Neutrophil (primary cell): ENCODE results near the gene SPATA32.
"Not testable (repeated sequence)": the region's sequence is repeated elsewhere in the genome, so short reads cannot be mapped to it uniquely, and the experiment has no call there.

Experiments
- H3K27ac ChIP-seq: fragments of 200-600 bp; sonication (generic); 2 replicates; pipeline ENCODE4 v1.5.1; 2016; ENCODE audit warnings: mild to moderate bottlenecking, moderate library complexity
- H3K27me3 ChIP-seq: fragments of 200-600 bp; sonication (generic); 2 replicates; pipeline ENCODE4 v1.6.0; 2016; ENCODE audit warnings: mild to moderate bottlenecking
- H3K36me3 ChIP-seq: fragments of 200-600 bp; sonication (generic); 2 replicates; pipeline ENCODE4 v1.5.1; 2017
- H3K4me1 ChIP-seq, 2 experiments: fragments of 200-600 bp in 1 of 2; sonication (generic) in 1 of 2; 1 replicate in 1 of 2; 2 replicates in 1 of 2; pipeline versions ENCODE4 v1.5.1 to v1.6.1; 2013 to 2016; ENCODE audit warnings: low read depth in 1 of 2, low read length in 1 of 2, mild to moderate bottlenecking in 1 of 2, moderate library complexity in 1 of 2; ENCODE audit not compliant: control insufficient read depth in 1 of 2, insufficient read depth in 1 of 2
- H3K4me3 ChIP-seq, 2 experiments: fragments of 200-600 bp in 1 of 2; sonication (generic) in 1 of 2; 1 replicate in 1 of 2; 2 replicates in 1 of 2; pipeline ENCODE4 v1.5.1; 2013 to 2016; ENCODE audit warnings: low read depth in 1 of 2, low read length in 1 of 2, mild to moderate bottlenecking in 1 of 2, moderate library complexity in 1 of 2
- H3K9me3 ChIP-seq: fragments of 200-600 bp; sonication (generic); 2 replicates; pipeline ENCODE4 v1.5.1; 2016
- CTCF ChIP-seq: fragments of 200-600 bp; sonication (generic); IDR thresholded peaks from 2 replicates; pipeline ENCODE4 v1.5.1; 2016; ENCODE audit warnings: antibody characterized with exemption

SPATA32 gene

DNA sequence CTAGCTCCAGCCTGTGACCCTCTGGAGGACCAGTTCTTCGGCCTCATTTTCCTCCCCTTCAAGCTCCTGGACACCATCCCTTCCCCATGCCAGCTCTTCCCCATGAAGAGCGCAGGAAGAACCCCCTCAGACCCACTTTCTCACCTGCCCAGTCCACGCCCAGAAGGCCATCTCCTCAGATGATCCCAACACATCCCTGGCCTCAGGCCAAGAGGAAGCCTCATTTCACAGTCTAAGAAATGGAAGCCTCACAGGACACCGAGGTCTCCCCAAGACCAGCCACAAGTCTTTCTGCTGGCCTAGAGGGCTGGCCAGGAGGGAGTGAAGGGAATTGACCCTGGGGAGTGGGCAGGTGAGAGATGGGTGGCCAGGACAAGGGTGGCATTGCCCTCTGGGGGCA, 8.0 kb downstream of the SPATA32 start:
- H3K27ac ChIP-seq: no peak overlapping the region
- peaks cover under 1 to 28% of the 10 kb centered on the region in 2 experiments for H3K4me1 ChIP-seq
- H3K4me3 ChIP-seq: no peak overlapping the region
- no peaks in the 10 kb centered on the region for H3K9me3 ChIP-seq
- TF ChIP-seq CTCF: no peak
- H3K36me3 ChIP-seq: peaks cover 38% of the 10 kb centered on the region
- no peaks in the 10 kb centered on the region for H3K27me3 ChIP-seq

DNA sequence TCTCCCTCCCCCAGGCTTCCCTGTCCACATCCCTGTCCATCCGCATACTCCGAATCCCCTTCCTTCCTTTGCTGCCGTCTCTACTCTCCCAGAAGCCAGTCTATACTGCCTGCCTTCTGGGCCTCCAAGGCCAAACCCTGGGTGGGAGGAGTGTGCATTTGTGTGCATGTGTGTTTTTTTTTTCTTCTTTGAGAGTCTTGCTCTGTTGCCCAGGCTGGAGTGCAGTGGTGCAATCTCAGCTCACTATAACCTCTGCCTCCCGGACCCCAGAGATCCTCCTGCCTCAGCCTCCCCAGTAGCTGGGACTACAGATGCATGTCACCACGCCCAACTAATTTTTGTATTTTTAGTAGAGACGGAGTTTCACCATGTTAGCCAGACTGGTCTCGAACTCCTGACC, 8.7 kb downstream of the SPATA32 start:
- not testable (repeated sequence) for H3K27me3 ChIP-seq, H3K9me3 ChIP-seq, H3K27ac ChIP-seq, H3K4me3 ChIP-seq
- H3K36me3 ChIP-seq: peaks cover 45% of the 10 kb centered on the region
- peaks cover 7 to 31% of the 10 kb centered on the region in 2 experiments for H3K4me1 ChIP-seq

DNA sequence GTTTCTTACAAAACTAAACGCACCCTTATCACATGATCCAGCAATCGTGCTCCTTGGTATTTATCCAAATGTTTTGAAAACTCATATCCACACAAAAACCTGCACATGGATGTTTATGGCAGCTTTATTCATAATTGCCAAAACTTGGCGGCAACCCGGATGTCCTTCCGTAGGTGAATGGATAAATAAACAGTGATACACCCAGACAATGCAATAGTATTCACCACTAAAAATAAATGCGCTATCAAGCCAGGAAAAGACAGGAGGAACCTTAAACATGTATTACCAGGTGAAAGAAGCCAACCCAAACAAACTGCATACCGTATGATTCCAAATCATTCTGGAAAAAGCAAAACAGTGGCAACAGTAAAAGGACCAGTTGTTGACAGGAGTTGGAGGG, 10.0 kb downstream of the SPATA32 start:
- TF ChIP-seq CTCF: no peak
- Histone ChIP-seq H3K4me3 (no peak overlapping the region), H3K9me3 (no peaks in the 10 kb centered on the region), H3K27ac (no peak overlapping the region), H3K4me1 (peaks cover 18 to 38% of the 10 kb centered on the region in 2 experiments), H3K27me3 (no peaks in the 10 kb centered on the region), H3K36me3 (peaks cover 58% of the 10 kb centered on the region)

DNA sequence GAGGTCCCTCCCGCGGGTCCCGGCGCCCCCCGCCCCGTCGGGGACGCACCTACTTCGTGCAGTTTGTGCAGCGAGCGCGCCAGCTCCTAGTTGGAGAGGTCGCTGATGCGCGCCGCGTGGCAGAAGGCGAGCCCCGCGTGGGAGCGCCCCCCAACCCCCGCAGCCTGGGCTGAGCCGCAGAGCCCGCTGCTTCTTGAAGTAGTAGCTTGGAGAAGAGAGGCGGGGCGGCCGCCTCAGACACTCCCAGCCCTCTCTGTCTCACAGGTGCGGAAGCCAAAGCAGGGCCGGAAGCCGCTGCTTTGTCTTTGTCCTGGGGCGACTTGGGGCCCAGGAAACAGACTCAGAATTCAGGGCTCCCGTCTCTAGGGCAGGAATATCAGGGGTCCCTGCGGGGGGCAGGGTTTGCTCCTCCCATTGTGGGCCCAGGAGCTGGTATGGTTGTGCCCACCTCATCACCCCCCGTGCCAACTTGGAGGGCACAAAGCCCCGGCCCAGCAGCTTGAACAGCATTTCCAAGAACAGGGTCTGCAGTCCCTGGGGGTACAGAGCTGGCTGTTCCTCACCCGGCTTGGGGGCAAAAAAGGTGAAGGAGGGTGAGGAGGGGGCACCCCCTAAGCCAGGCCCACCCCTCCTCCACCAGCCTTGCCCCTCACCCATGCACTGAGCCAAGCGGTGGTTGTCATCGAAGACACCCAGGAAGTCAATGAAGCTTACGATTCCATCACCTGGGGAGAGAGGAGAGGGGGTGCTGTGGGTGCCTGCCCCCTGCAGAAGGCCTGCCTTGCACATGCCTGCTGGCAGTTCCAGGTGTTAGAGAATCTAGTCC, 13.5 kb downstream of the SPATA32 start:
- peak overlapping the region; percentile 87 for H3K27ac ChIP-seq
- H3K4me1 ChIP-seq: peaks cover 35 to 39% of the 10 kb centered on the region in 2 experiments
- no peaks in the 10 kb centered on the region for H3K27me3 ChIP-seq
- peaks cover 90% of the 10 kb centered on the region for H3K36me3 ChIP-seq
- H3K4me3 ChIP-seq: peak overlapping the region; percentile 55 to 64
- TF ChIP-seq CTCF: no peak
- H3K9me3 ChIP-seq: peaks cover 8% of the 10 kb centered on the region

- no peaks in the 10 kb centered on the region for H3K27me3 ChIP-seq
- peak overlapping the region; percentile 55 to 64 for H3K4me3 ChIP-seq
- H3K4me1 ChIP-seq: peaks cover 35 to 39% of the 10 kb centered on the region in 2 experiments
- H3K9me3 ChIP-seq: peaks cover 13% of the 10 kb centered on the region
- TF ChIP-seq CTCF: peak; percentile 22
- peak overlapping the region; percentile 87 for H3K27ac ChIP-seq
- H3K36me3 ChIP-seq: peaks cover 98% of the 10 kb centered on the region
These were observed 14.3 kb downstream of the SPATA32 start for GRCh38 chr17:45247429-45248131.
